GM12892 (cell line): Measurements from ENCODE around the gene MELK.
"Not testable (repeated sequence)": the region's sequence is repeated elsewhere in the genome, so short reads cannot be mapped to it uniquely, and the experiment has no call there.

Experiments
- DNase-seq: peaks from one replicate; pipeline ENCODE4 v3.0.0; 2011; ENCODE audit not compliant: insufficient read length
- FAIRE-seq: peaks from 2 replicates; lab custom pipeline; 2011; peaks lifted over from hg19 to GRCh38; lab: Jason Lieb, UNC
- POLR2A ChIP-seq: IDR thresholded peaks from 2 replicates; pipeline ENCODE4 v1.6.1; 2011; ENCODE audit warnings: low read depth, low read length, control low read depth
- POLR2AphosphoS5 ChIP-seq: IDR thresholded peaks from 2 replicates; pipeline ENCODE4 v1.6.1; 2011; ENCODE audit warnings: low read depth, low read length, control low read depth
- TAF1 ChIP-seq: IDR thresholded peaks from 2 replicates; pipeline ENCODE4 v1.6.1; 2011; ENCODE audit warnings: low read depth, mild to moderate bottlenecking, control low read depth, low read length, borderline replicate concordance

Gene MELK

GRCh38 chr9:36551910-36552309 lies 20.8 kb upstream of the MELK start:
- FAIRE-seq (no peak), DNase-seq (no peak)
- TF ChIP-seq POLR2A, result no peak
- TF ChIP-seq TAF1, result no peak
- no peak for TF ChIP-seq POLR2AphosphoS5

GRCh38 chr9:36559036-36559695 lies 13.5 kb upstream of the MELK start:
- FAIRE-seq (no peak), DNase-seq (no peak)
- no peak for TF ChIP-seq POLR2A
- TF ChIP-seq TAF1, result no peak
- no peak for TF ChIP-seq POLR2AphosphoS5

- no peak for TF ChIP-seq POLR2AphosphoS5
- no peak for TF ChIP-seq POLR2A
- no peak for TF ChIP-seq TAF1
- FAIRE-seq, result no peak
- no peak for DNase-seq
Measured at GRCh38 chr9:36560771-36561170, 11.9 kb upstream of the MELK start.

GRCh38 chr9:36562801-36563200 lies 9.9 kb upstream of the MELK start:
- not testable (repeated sequence) for FAIRE-seq, DNase-seq

- no peak for DNase-seq
- TF ChIP-seq TAF1, result no peak
- no peak for TF ChIP-seq POLR2A
- TF ChIP-seq POLR2AphosphoS5, result no peak
- no peak for FAIRE-seq
Measured at GRCh38 chr9:36566813-36567221, 5.9 kb upstream of the MELK start.

- DNase-seq, FAIRE-seq: not testable (repeated sequence)
Measured at GRCh38 chr9:36568681-36569080, 4.0 kb upstream of the MELK start.

- DNase-seq (no peak), FAIRE-seq (no peak)
- TF ChIP-seq TAF1 (no peak), POLR2A (no peak), POLR2AphosphoS5 (no peak)
Measured at GRCh38 chr9:36571333-36571732, 1.4 kb upstream of the MELK start.

- DNase-seq, FAIRE-seq: not testable (repeated sequence)
Measured at GRCh38 chr9:36574045-36574444, 1.4 kb downstream of the MELK start.

- FAIRE-seq (no peak), DNase-seq (no peak)
- TF ChIP-seq TAF1 (no peak), POLR2AphosphoS5 (no peak), POLR2A (no peak)
Measured at GRCh38 chr9:36575411-36575882, 2.8 kb downstream of the MELK start.

- no peak for TF ChIP-seq TAF1
- no peak for TF ChIP-seq POLR2AphosphoS5
- TF ChIP-seq POLR2A, result no peak
- DNase-seq (no peak), FAIRE-seq (no peak)
Measured at GRCh38 chr9:36576866-36577265, 4.2 kb downstream of the MELK start.

GRCh38 chr9:36584620-36585460 lies 12.1 kb downstream of the MELK start:
- TF ChIP-seq POLR2AphosphoS5 (no peak), POLR2A (no peak), TAF1 (no peak)
- DNase-seq (no peak), FAIRE-seq (no peak)

GRCh38 chr9:36590231-36590630 lies 17.5 kb downstream of the MELK start:
- FAIRE-seq (no peak), DNase-seq (no peak)
- TF ChIP-seq POLR2AphosphoS5 (no peak), POLR2A (no peak), TAF1 (no peak)
